ENCODE results near the gene HAND1. TPM values are rescaled to one million over a fixed set of nuclear protein-coding genes. Genes with fewer than 3 reads are reported as not detected.

Gene HAND1
- total RNA-seq, 1 donor from 2014 or later, result not detected

GRCh38 chr5:154430961-154431630, 46.9 kb downstream of the HAND1 start:
- intact Hi-C loops (cut with micrococcal nuclease), result no loop called here

GRCh38 chr5:154430466-154430865, 47.6 kb downstream of the HAND1 start:
- no peak overlapping the region for H3K27ac Mint-ChIP-seq
- H3K36me3 Mint-ChIP-seq (ENCODE audit: low read depth), result peaks cover 32% of the 10 kb centered on the region
- H3K9me3 Mint-ChIP-seq, result peaks cover 9% of the 10 kb centered on the region
- H3K27me3 Mint-ChIP-seq (ENCODE audit: insufficient read depth), result no peaks in the 10 kb centered on the region
- H3K4me1 Mint-ChIP-seq (ENCODE audit: low read depth), result peaks cover 4% of the 10 kb centered on the region
- intact Hi-C loops (cut with micrococcal nuclease), result no loop called here
- no peak for DNase-seq (ENCODE audit: low spot score)
- no peak overlapping the region for H3K4me3 Mint-ChIP-seq

More at GRCh38 chr5:154430961-154431630, 46.9 kb downstream of the HAND1 start:
- Mint-ChIP-seq H3K27ac (no peak overlapping the region), H3K4me3 (no peak overlapping the region), H3K9me3 (peaks cover 9% of the 10 kb centered on the region), H3K4me1 (ENCODE audit: low read depth) (peaks cover 4% of the 10 kb centered on the region), H3K27me3 (ENCODE audit: insufficient read depth) (no peaks in the 10 kb centered on the region), H3K36me3 (ENCODE audit: low read depth) (peaks cover 35% of the 10 kb centered on the region)
- DNase-seq (ENCODE audit: low spot score), result no peak

- intact Hi-C loops (cut with micrococcal nuclease), result no loop called here
- Mint-ChIP-seq H3K4me1 (ENCODE audit: low read depth) (peaks cover 4% of the 10 kb centered on the region), H3K9me3 (peaks cover 9% of the 10 kb centered on the region), H3K4me3 (no peak overlapping the region), H3K36me3 (ENCODE audit: low read depth) (peaks cover 27% of the 10 kb centered on the region), H3K27me3 (ENCODE audit: insufficient read depth) (no peaks in the 10 kb centered on the region), H3K27ac (no peak overlapping the region)
- DNase-seq (ENCODE audit: low spot score), result no peak
Observed at GRCh38 chr5:154429341-154429740, 48.7 kb downstream of the HAND1 start.

DNA sequence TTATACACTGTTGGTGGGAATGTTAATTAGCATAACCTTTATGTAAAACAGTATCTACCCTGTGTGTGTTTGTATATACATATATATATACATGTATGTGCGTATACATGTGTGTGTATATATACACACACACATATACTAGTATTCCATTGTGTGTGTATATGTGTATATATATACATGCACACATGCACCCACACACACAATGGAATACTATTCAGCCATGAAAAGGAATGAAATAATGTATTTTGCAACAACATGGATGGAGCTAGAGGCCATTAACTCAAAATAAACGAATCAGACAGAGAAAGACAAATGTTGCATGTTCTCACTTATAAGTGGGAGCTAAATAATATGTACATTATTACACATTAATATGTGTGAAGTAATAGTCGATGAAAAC, 49.8 kb downstream of the HAND1 start:
- Mint-ChIP-seq H3K9me3 (peaks cover 9% of the 10 kb centered on the region), H3K27ac (no peak overlapping the region), H3K36me3 (ENCODE audit: low read depth) (peaks cover 23% of the 10 kb centered on the region), H3K4me3 (no peak overlapping the region), H3K4me1 (ENCODE audit: low read depth) (peaks cover 4% of the 10 kb centered on the region), H3K27me3 (ENCODE audit: insufficient read depth) (no peaks in the 10 kb centered on the region)
- no peak for DNase-seq (ENCODE audit: low spot score)
- intact Hi-C loops (cut with micrococcal nuclease), result no loop called here

Other genes starting within 250 kb of the HAND1 start
- gene SAP30L, start 32.2 kb downstream of the HAND1 start, total RNA-seq, result 37.5 and 44.4 TPM in 2 replicates

Measured in activated T-helper 1 cell treated with anti-CD3 and anti-CD28 coated beads, Interleukin-12 subunit alpha, Interleukin-12 subunit beta, Interleukin-2, Interleukin-4 antibody, amounts not matched to agents 30 ng/mL and 10 ng/mL and 1 ng/mL, durations not matched to agents 14 hours and 24 hours and 36 hours (primary cell).